NB4 (cell line): ENCODE measurements around the gene PILRA.
A peak's percentile ranks its signal among the peaks of the same experiment; 100 is the strongest.

ENCODE experiments used
- CTCF ChIP-seq: IDR thresholded peaks from one replicate; pipeline ENCODE4 v1.5.1; 2012; ENCODE audit warnings: low read depth, low read length
- MAX ChIP-seq: IDR thresholded peaks from 2 replicates; pipeline ENCODE4 v1.6.1; 2011; ENCODE audit warnings: low read depth, low read length
- MYC ChIP-seq: IDR thresholded peaks from 2 replicates; pipeline ENCODE4 v1.6.1; 2011; ENCODE audit warnings: low read depth, low read length
- POLR2A ChIP-seq: IDR thresholded peaks from 2 replicates; pipeline ENCODE4 v1.6.1; 2011; ENCODE audit warnings: mild to moderate bottlenecking; ENCODE audit not compliant: insufficient read length; ENCODE audit errors: extremely low read depth

GRCh38 chr7:100430493-100431285 is 57.4 kb downstream of the PILRA start:
- TF ChIP-seq CTCF, result no peak
- no peak for TF ChIP-seq MYC
- TF ChIP-seq POLR2A, result no peak
- TF ChIP-seq MAX, result peak; percentile 58; the same call in 1 of the 2 replicates
